Breast epithelium (tissue), 3 donors: ENCODE measurements around the gene NCSTN.

Source experiments
- CTCF ChIP-seq, 3 donors: fragments of 450-650 bp; IDR thresholded peaks; one replicate each; pipeline ENCODE4 v1.5.1; 2016 to 2017; ENCODE audit warnings: antibody characterized with exemption in 3 of 3, mild to moderate bottlenecking in 3 of 3, moderate library complexity in 3 of 3
- POLR2AphosphoS5 ChIP-seq, 3 donors: sonication (generic); formaldehyde crosslinking; IDR thresholded peaks; one replicate each; pipeline ENCODE4 v1.6.1; 2017; ENCODE audit warnings: antibody characterized with exemption in 3 of 3

DNA sequence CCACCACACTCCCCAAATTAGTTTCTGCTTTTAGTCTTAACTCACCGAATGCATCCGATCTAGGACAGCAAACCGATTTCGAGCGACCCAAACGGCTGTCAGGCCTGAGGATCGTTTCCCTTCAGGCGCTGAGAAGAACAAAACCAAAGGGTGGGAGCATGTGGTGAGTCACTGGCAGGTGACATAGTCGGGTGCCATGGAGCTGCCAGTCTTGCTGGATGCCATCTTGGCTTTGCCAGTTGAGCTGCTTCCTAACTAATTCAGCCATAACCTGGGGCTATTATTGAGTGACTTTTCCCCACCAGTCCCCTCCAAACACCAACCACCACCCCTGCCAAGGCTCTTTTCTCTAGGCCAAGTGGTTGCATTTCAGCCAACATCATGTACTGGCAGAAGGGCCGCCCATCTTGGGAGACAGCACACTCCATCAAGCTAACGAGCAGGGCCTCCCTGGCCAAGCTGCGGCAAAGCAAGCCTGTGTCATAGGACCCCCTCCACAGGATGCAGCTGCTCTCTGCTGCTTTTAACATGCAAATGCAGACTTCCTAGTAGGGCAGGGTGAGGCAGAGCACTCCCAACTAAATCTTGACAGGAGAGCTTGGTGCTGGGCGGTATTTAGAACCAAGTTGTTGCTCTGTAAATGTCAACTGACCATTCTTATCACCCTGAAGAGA is 35.9 kb upstream of the NCSTN start:
- TF ChIP-seq CTCF (IDR thresholded peaks at IDR 0.05) (no peak), POLR2AphosphoS5 (IDR thresholded peaks at IDR 0.05) (no peak)
